PC-9 (cell line): ENCODE data around the gene L3MBTL1.

Experiments
- EZH2 ChIP-seq: fragments of 200-600 bp; sonication (generic); IDR thresholded peaks from 2 replicates; pipeline ENCODE4 v1.8.0; 2017; ENCODE audit warnings: antibody characterized with exemption, low read depth
- TF ChIP-seq, protein P1 (sequence below): fragments of 200-600 bp; sonication (generic); conservative IDR thresholded peaks from 2 replicates; pipeline ENCODE4 v1.6.1; 2017; ENCODE audit warnings: mixed run types, antibody characterized with exemption, mild to moderate bottlenecking, moderate library complexity

DNA sequence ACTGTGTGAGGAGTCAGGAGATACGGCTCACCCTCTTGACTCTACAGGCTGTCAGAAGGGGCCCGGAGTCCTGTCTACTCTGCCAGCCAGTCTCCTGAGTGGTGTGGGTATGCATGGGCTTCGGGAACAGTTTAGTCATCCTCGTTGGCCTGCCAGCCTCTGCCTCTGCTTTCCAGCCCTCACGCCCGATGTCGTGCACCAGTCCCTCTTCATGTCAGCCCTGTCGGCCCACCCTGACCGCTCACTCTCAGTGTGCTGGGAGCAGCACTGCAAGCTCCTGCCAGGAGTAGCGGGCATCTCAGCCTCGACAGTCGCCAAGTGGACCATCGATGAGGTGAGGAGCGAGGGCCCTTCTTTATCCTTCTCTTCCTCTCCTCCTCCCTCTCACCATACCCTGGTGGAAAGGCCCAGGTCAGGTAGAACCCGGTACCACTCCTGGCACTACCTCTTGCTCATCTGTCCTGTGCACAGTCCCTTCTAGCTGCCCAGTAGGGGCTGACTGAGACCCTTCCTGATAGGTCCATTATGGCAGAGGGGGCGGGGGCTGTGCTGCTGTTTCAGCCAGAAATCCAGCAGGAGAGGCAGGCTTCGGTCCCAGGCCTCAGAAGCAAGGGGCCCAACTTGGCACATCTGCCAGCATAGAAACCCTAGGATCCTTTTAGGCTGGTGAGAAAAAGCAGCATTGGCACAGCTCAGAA lies 32.6 kb downstream of the L3MBTL1 start:
- TF ChIP-seq, protein P1, sequence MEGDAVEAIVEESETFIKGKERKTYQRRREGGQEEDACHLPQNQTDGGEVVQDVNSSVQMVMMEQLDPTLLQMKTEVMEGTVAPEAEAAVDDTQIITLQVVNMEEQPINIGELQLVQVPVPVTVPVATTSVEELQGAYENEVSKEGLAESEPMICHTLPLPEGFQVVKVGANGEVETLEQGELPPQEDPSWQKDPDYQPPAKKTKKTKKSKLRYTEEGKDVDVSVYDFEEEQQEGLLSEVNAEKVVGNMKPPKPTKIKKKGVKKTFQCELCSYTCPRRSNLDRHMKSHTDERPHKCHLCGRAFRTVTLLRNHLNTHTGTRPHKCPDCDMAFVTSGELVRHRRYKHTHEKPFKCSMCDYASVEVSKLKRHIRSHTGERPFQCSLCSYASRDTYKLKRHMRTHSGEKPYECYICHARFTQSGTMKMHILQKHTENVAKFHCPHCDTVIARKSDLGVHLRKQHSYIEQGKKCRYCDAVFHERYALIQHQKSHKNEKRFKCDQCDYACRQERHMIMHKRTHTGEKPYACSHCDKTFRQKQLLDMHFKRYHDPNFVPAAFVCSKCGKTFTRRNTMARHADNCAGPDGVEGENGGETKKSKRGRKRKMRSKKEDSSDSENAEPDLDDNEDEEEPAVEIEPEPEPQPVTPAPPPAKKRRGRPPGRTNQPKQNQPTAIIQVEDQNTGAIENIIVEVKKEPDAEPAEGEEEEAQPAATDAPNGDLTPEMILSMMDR = no peak
- TF ChIP-seq EZH2 = no peak
